HUDEP-2 (cell line): Measurements from ENCODE around the gene COX4I1.
A peak's percentile ranks its signal among the peaks of the same experiment; 100 is the strongest.

Source experiments
- DNase-seq, 76 experiments: peaks; one replicate each; lab custom pipeline; 2025; ENCODE audit not compliant: unreplicated experiment in 76 of 76; lab: John Stamatoyannopoulos, UW

COX4I1 gene

DNA sequence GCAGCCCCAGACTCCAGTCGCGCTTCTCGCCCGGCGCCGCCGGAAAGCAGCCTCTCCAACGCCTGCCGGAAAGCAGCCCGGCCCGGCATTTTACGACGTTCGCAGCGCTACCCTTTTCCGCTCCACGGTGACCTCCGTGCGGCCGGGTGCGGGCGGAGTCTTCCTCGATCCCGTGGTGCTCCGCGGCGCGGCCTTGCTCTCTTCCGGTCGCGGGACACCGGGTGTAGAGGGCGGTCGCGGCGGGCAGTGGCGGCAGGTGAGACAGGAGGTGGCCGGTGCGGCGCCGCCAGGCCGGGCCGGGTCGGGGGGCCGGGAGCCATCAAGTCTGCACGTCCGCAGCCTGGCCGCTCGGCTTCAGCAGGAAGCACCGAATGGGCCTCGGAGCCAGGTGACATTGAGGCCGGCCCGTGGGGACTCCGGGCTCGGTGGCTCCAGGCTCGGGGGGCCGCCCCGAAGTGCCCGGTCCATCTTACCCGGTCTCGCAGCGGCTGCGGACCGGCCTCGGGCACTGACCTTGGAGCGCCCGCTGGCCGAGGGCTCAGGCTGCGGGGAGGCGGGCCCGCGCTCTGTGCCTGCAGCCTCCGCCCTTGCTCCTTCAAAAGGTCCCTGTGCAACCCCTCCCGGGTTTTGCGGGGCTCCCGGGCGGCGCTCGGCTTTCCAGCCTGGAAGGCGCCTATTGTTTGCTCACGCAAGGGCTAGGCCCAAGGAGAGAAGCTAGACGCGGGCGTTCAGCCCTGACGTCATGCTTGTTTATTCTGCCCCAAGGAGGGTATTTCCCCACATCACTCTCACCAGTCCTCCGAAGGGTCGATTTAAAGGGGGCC, at the start of gene COX4I1, which contains the start of gene EMC8:
Gene COX4I1, plus strand, starts transcription at position 199 of the 824 bp plus-strand sequence. CDS start 1,511 bp downstream, outside the sequence.
Gene EMC8, minus strand, starts transcription at position 48 of the 824 bp plus-strand sequence. CDS start 249 bp downstream, outside the sequence.
- DNase-seq, result peak in 75 of 76 experiments; percentile 13 to 93 (median 83)

DNA sequence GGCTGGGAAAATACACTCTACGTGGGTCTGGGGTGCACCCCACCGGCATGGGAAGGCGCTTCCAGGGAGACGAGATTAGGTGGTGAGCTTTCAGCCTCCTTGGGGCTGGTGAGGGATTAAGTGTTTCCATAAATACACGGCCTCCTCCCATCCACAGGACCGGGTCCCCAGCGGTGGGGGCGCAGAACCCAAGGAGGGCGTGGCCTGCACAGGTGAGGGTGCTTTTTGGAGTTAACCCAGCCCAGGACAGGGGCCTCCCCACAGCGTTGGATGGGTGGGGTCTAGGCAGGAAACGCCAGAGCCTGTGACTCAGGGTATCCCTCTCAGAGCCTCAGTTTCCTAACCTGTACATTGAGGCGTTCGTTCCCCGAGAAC, 49.7 kb upstream of the COX4I1 start:
- no peak for DNase-seq

DNA sequence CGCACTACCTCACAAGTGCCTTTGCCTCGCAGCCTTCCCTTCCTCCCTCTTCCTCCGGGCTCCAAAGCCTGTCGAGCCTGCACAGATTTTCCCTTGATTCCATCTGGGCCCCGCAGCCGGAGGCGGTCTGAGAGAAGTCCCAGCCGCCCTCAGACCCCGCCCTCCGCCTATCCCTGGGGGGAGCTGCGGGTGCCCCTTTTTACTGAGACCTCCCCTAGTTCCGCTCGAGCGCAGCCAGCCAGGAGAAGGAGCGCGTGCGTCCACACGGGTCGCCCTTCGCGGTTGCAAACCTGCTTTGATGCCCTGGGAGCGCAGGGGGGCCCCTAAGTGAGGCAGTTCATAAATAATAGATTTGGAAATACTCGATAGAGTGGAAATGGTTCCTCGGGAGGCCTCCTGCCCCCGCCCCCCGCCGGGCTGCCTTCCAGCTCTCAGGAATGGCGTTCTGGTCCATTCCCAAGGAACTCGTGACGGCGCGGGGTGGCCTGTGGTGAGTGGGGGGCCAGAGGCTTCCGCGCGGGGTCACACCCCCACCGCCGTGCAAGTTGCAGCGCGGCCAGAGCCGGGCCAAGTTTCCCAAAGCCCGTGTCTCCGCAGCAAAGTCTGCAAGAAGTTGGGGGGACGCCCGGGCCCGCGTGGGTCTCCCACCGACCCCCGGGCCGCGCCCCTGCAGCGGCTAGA, 49.2 kb upstream of the COX4I1 start:
- no peak for DNase-seq

DNA sequence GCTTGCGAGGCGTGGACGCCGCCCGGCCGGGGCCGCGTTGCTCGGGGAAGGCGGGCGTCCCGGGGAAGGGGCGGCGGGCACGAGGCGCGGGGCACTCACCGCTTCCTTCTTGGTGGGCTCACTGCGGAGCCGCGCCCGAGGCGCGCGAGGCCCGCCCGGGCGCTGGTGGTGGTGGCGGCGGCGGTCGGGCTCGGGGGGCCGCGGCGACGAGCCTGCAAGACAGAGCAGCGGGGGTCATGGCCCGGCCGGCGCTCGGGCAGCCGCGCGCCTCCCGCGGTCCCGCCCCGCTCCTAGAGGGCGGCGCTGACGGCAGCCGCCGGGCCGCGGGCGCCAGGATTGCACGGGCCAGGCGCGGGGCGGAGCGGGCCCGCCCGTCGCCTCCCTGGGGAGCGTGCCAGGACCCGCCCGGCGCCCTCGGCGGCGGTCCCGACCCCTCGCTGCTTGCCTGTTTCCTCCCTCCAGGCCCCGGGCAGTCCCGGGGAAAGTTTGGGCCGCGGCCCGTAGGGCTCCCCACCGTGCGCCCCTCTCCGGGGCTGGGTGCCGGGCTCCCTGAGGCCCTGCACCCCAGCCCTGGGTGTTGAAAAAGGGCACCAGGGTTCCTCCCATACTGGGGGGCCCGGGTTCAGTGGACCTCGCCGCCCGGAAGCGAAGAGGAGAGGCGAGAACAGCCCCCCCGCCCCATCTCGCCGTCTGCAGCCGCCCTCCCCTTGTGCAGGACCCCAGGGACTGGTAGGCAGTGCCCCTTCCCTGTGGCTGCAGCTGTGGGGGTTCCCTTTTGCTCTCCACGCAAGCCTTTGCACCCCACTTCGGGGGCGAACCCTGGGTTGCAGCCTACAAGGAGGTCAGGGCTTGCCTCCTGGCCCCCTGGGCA, 48.4 kb upstream of the COX4I1 start, which contains the start of gene C16orf74:
Gene C16orf74, minus strand, starts transcription at position 270 of the 871 bp plus-strand sequence. CDS start 15,879 bp downstream, outside the sequence.
- DNase-seq, result peak in 25 of 76 experiments; percentile 6 to 52 (median 19)

DNA sequence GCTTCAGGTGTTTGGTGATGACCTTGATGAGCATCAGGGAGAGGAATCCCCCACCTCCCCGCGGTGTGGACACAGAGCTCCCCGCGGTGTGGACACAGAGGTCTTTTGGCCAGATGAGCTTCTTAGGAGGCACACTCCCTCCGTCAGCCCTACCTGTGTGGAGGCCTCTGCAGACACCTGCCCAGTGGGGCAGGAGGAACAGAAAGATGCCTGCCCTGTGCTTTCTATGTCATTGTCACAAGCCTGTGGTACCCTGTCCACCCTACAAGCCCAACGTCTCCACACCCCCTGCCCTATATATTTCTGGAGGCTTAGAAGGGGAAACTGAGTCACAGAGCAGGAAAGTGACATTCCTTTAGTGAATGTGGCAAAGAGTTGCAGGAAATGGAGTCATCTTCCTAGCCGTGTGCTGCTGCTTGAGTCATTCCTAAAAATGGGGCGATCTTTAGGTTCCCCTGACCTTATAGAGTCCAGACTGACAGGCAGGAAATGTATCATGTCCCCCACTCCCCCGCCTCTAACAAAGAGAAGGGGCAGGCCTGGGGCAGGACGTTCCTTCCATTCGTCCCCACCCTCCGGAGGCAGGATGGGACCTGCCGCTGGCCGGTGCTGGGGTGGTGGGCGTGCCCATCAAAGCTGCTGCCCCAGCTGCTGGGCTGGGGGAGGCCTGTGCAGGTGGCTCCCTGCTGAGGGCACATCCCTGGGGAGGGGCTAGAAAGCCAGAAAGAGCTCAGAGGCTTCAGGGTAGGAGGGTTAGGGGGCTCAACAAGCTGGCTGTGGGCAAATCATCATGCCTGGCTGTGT, 47.6 kb upstream of the COX4I1 start:
- DNase-seq, result no peak

DNA sequence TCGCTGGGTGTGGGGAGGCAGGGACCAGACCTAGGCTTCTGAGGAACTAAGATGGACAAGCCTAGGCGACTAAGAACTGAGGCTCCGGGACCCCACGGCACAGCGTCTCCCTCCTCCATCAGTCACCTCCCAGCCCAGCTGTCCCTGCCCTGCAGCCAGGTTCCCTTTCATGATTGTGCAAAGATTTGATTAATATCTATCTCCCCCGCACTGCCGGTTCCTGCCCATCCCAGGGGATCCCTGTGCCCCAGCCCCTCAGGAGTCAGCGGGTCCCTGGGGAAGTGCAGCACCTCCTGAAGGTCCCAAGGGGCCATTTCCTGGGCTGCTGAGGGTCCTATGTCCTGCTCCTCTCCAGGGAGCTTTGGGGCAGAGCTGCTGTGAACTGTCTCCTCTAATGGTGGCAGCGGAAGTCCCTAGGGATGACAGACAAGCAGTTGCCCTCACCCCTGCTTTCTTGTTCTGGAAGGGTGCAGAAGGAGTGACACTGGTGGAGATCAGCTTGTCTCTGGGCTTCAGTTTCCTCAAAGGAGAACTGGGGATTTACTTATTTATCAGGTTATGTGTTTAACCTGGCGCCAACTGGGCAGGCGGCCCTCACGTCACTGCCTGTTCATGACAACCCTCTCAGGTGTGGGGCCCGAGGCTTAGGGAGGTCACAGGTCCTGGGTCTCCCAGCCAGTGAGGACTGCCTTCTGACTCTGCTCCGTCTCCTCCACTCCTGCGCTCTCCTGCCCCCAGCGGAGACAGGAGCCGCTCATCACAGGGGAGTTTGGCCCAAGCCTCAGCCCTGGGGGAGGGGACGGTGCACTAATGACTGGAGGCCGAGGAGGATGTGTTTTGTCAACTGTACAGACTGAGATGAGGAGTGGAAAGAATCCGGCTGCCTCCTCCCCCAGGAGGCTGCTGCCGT, 46.7 kb upstream of the COX4I1 start:
- peak in 3 of 76 experiments; percentile 9 to 32 (median 17) for DNase-seq

DNA sequence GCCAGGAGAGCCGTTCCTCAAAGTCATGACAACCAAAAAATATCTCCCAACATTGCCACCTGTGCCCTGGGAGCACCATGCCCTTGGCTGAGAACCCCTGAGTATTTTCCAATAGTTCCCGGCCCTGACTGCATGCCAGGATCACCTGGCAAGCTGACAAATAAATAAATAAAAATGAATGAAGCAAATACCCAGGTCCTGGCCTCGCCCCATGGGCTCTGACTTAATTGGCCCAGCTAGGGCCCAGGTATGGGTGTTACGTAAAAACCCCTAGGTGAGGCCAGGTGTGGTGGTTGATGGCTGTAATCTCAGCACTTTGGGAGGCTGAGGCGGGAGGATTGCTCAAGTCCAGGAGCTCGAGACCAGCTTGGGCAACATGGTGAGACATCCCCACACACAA, 45.9 kb upstream of the COX4I1 start:
- DNase-seq, result no peak

DNA sequence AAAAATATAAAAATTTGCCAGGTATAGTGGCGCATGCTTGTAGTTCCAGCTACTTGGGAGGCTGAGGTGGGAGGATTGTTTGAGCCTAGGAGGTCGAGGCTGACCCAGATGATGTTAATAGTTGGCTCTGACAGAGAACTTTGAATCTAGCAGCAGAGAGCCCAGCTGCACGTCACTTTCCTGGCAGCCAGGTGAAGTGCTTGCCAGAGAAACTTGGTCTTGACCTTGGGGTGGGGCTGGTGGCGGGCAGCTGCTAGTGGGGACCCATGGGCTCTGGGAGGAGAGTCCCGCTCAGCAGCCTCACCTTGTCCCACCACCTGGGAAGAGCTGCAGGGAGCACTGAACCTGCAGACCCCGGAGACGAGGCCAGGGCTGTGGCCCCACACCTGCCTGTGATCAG, 45.5 kb upstream of the COX4I1 start:
- DNase-seq, result no peak

DNA sequence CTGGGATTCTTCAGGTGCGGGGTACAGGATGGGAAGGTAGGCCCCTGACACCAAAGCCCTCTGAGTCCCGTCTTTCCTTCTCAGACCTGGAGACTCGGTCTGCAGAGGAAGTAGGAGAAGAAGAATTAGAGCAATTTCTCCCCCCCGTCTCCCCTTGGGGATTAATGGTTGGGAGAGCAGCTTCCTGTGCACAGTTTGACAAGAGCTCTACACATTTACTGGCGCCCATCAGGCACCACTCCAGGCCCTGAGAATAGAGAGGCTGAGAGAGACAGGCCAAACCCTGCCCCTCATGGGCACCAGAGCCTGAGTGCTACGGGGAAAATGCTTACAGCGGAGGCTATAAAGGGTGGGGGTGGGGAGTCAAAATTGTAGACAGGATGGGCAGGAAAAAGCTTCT, 45.1 kb upstream of the COX4I1 start:
- DNase-seq, result no peak

DNA sequence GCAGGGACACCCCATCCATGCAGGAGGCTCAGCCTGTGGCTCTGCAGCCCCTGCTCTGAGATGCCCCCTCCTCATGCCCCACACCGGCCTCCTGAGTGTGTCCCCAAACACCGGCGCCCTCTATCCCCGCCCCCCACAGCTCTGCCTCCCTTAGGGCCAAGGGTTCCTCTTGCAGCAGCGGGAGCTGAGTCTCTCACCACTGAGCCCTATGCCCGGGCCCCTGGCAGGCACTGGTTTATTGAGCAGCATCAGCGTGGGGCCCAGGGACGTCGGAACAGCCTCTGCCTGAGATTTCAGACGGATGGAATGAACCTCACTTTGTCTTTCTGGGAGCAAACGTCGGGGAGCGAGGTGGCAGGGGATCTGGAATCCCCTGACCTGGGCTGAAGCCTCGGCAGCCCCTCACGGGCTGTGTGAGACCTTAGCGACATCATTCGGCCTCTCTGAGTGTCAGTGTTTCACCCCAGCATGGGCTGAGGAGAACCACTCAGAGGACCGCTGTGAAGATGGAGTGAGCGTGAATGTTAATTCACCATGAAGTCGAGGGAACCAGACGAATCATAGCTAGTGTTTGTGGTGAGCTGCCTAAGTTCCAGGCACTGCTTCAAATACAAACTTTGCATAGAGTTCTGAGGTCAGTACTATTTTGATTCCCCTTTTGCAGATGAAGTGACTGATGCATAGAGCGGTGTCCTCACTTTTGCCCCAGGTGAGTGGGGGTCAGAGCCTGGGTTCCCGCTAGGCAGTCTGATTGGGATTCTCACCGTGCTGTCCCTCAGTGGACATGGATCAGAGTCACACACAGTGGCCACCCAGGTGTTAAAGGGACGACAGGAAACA, 43.3 kb upstream of the COX4I1 start:
- DNase-seq, result no peak

DNA sequence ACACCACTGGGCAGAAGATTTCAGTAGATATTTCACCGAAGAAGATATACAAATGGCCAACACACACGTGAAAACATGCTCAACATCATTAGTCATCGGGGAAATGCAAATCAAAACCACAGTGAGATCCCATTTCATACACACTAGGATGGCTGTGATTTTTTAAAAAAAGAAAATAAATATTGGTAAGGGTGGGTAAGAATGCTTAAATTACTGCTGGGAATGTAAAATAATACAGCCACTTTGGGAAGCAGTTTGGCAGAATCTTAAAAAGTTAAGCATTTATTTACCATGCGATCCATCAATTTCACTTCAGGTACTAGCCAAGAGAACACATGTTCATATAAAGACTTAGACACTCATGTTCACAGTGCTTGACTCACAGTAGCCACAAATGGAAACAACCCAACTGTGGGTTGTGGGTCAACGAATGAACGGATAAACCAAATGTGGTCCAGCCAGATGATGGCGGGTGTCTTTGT, 42.1 kb upstream of the COX4I1 start:
- DNase-seq, result no peak

DNA sequence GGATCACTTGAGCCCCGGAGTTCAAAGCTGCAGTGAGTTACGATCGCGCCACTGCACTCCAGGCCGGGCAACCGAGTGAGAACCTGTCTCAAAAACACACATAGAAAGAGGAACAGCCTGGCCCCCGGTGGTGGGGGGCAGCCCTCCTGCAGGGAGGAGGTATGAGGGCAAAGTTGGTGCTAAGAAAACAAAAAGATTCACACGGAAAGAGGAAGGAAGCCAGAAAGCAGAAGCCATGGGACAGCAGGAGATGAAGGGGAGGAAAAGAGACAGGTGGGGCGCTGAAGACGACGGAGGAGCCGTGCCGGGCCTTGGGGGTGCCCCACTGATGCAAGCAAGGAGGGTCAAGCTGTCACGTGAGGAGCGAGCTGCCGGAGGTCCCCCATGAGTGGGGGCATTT, 40.4 kb upstream of the COX4I1 start:
- DNase-seq, result no peak

DNA sequence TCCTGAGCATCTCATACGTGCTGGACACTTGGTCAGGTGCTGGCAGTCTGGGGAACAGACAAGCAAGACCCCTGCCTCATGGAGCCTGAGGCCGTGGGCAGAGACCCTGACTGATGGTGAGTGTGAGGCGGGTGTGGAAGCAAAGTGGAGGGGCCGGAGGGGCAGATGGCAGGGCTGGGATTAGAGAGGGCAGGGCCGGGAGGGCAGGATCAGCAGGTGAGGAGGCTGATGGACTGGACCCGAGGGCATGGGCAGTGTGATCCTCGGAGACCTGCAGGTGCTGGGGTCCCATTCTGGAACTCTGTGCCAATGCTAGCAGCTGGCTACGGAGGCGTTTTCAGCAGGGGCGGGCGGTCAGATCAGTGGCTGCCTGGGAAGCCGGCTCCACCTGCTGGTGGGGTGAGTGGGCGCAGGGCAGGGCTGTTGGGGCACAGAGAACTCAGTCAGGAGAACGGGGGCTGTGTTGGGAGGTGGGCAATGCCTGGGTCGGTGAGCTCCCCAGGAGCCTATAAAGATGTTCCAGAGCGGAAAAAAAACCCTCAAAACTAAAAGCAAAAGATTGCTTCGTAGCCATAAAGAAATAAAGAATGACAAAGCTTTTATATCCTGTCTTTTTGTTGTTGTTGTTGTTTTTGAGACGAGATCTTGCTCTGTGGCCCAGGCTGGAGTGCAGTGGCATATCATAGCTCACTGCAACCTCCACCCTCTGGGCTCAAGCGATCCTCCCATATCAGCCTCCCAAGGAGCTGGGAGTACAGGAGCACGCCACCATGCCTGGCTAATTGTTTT, 39.7 kb upstream of the COX4I1 start:
- peak in 31 of 76 experiments; percentile 2 to 61 (median 16) for DNase-seq

DNA sequence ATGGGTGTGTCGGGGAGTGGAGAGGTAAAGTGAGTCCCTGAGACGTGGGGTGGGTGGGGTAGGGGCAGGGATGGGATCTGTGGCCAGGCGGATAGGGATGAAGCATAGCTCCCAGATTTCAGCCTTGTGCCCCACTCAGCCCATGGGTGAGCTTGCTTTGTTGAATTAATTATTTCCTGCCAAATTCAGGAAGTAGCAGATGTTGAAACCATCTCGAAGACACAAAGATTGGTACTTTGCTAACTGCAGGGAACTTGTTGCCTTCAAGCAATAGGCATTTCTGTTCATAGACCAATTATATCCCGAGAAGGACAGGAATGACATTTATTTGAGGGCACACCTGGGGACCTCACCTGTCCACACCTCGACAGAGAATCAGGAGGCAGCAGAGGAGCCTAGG, 37.6 kb upstream of the COX4I1 start:
- no peak for DNase-seq

DNA sequence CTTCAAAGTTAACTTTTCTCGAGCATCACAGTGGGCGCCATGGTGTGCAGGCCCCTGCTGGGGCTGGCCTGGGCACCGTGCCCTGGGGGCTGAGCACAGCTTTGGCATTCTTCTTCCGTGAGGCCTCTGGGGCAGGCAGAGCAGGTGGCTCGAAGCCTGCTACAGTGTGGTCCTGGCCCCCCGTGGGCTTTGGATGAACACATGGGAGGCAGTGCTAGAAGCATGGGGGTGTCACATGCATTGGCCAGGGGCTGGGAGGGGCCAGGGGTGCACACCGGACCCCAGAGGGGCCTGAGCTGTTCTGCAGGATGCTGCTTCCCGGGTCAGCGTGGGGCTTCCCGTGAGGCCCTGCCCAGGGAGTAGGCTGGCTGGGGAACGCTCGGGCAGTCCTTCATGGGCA, 36.5 kb upstream of the COX4I1 start:
- no peak for DNase-seq

DNA sequence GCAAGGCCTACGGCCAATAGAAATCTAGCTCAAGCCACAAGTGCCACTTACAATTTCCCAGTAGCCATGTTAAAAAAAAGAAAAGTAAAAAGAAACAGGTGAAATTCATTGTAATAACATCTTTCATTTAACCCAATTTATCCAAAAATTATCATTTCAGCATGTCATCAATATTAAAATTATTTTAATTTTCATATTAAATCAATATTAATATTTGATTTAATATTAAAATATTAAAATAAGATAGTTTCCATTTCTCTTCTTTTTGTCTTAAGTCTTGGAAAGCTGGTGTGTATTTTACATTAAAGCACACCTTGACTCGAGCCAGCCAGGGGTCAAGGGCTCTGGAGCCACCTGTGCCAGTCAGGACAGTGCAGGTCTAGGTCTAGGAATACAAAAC, 35.9 kb upstream of the COX4I1 start:
- no peak for DNase-seq

DNA sequence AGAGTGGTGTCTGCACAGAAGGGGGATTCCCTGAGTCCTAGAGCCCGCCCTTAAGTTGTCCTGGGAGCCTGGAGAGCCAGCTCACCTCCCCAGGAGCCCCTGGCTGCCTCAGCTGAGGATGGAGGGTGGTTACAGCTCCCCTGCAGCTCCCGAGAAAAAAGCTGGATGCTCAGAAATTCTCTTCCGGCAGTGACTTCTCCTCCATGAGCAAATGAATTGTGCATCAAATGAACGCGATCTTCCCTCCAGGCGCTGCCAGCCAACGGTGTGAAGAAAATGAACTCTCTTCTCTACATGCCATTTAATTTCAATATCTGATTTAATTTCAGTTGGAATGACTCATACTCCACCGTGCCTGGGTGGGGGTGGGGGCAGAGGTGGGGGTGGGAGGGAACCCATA, 34.3 kb upstream of the COX4I1 start:
- no peak for DNase-seq
